GM23248 (cell line): ENCODE results near the gene THADA.

Experiments used
- EZH2 ChIP-seq: fragments of 200-600 bp; sonication (generic); IDR thresholded peaks from 2 replicates; pipeline ENCODE4 v1.6.1; 2018; ENCODE audit warnings: antibody characterized with exemption, mild to moderate bottlenecking; ENCODE audit not compliant: insufficient read depth, poor library complexity, severe bottlenecking
- EZH2phosphoT487 ChIP-seq: fragments of 200-600 bp; sonication (generic); IDR thresholded peaks from 2 replicates; pipeline ENCODE4 v1.6.1; 2018; ENCODE audit warnings: antibody characterized with exemption, moderate library complexity, mild to moderate bottlenecking, low read depth; ENCODE audit not compliant: insufficient read depth

DNA sequence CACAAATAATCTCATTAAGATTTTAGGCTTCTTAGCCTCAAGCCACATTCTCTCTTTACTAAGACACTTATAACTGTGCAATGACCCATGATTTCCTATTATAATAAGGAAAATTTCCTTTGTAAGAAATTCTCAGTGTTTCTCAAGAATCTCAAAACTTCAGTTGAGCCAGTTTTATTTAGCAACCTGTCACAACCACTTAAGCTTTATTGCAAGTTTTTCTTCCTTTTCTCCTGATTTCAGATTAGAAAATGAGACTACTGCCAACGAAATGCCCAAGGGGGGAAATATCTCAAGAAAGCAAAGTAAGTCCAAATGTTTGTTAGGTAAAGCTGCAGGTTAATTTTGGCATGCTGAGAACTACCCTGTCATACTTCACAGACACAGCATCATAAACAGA is 178.5 kb downstream of the THADA start:
- TF ChIP-seq EZH2 (no peak), EZH2phosphoT487 (no peak)
